ENCODE measurements around the gene ZCCHC8.

Gene ZCCHC8

DNA sequence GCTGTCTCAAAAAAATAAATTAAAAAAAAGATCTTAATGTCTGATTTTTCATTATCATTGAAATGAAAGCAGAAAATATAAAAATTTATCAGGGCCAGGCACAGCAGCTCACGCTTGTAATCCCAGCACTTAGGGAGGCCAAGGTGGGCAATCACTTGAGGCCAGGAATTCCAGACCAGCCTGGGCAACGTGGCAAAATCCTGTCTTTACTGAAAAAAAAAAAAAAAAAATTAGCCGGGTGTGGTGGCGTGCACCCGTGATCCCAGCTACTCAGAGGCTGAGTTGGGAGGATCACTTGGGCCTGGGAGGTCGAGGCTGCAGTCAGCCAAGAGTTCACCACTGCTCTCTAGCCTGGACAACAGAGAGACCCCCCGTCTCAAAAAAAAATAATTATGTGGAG lies 40.7 kb downstream of the ZCCHC8 start:
- Histone ChIP-seq H3K9ac (ENCODE audit: low read length) (no peak overlapping the region), H4K8ac (ENCODE audit: low read length) (no peak overlapping the region), H3K27ac (ENCODE audit: low read length, poor library complexity, severe bottlenecking) (no peak overlapping the region), H3K9me3 (ENCODE audit: control insufficient read depth, low read length) (no peaks in the 10 kb centered on the region), H3K4ac (ENCODE audit: low read depth in 1 of 2, low read length in 2 of 2) (no peak overlapping the region), H3K4me3 (ENCODE audit: insufficient read depth in 1 of 2, low read depth in 1 of 2, low read length in 2 of 2) (no peak overlapping the region), H3K23ac (ENCODE audit: low read length in 2 of 2) (no peak overlapping the region), H3K18ac (ENCODE audit: low read depth in 1 of 2, low read length in 2 of 2) (no peak overlapping the region), H3K27me3 (ENCODE audit: control insufficient read depth in 1 of 2, insufficient read depth in 1 of 2, low read length in 2 of 2) (no peaks in the 10 kb centered on the region), H2BK120ac (ENCODE audit: low read depth, low read length) (no peak overlapping the region), H4K91ac (ENCODE audit: low read length) (no peak overlapping the region), H3K14ac (ENCODE audit: low read length in 2 of 2) (no peak overlapping the region), H3K79me1 (replicated peaks; ENCODE audit: low read length, poor library complexity, severe bottlenecking) (no peaks in the 10 kb centered on the region), H2AK5ac (ENCODE audit: low read length, severe bottlenecking) (no peak overlapping the region), H2BK12ac (ENCODE audit: low read length in 2 of 2) (no peak overlapping the region), H3K36me3 (ENCODE audit: control insufficient read depth in 1 of 2, insufficient read depth in 2 of 2, low read depth in 1 of 2, low read length in 2 of 2) (no peaks in the 10 kb centered on the region), H2BK15ac (ENCODE audit: low read depth, poor library complexity, severe bottlenecking) (no peak overlapping the region), H3K4me1 (ENCODE audit: control insufficient read depth, insufficient read depth, low read depth, low read length) (peaks cover 9% of the 10 kb centered on the region), H3K4me2 (ENCODE audit: low read length, poor library complexity, severe bottlenecking) (no peak overlapping the region), H2BK5ac (ENCODE audit: low read depth, low read length, poor library complexity, severe bottlenecking) (no peak overlapping the region), H2AFZ (ENCODE audit: low read depth, low read length) (no peak overlapping the region)
- no peak for DNase-seq
- 92% methylated on average over 5 of the region's 7 CpGs for WGBS

- Histone ChIP-seq H4K91ac (ENCODE audit: low read length) (no peak overlapping the region), H3K4me2 (ENCODE audit: low read length, poor library complexity, severe bottlenecking) (no peak overlapping the region), H3K14ac (ENCODE audit: low read length in 2 of 2) (no peak overlapping the region), H3K23ac (ENCODE audit: low read length in 2 of 2) (no peak overlapping the region), H2AFZ (ENCODE audit: low read depth, low read length) (no peak overlapping the region), H3K18ac (ENCODE audit: low read depth in 1 of 2, low read length in 2 of 2) (no peak overlapping the region), H2BK120ac (ENCODE audit: low read depth, low read length) (no peak overlapping the region), H2BK15ac (ENCODE audit: low read depth, poor library complexity, severe bottlenecking) (no peak overlapping the region), H3K27ac (ENCODE audit: low read length, poor library complexity, severe bottlenecking) (no peak overlapping the region), H3K4me3 (ENCODE audit: insufficient read depth in 1 of 2, low read depth in 1 of 2, low read length in 2 of 2) (no peak overlapping the region), H3K36me3 (ENCODE audit: control insufficient read depth in 1 of 2, insufficient read depth in 2 of 2, low read depth in 1 of 2, low read length in 2 of 2) (no peaks in the 10 kb centered on the region), H2AK5ac (ENCODE audit: low read length, severe bottlenecking) (no peak overlapping the region), H3K27me3 (ENCODE audit: control insufficient read depth in 1 of 2, insufficient read depth in 1 of 2, low read length in 2 of 2) (no peaks in the 10 kb centered on the region), H3K4ac (ENCODE audit: low read depth in 1 of 2, low read length in 2 of 2) (no peak overlapping the region), H3K9me3 (ENCODE audit: control insufficient read depth, low read length) (no peaks in the 10 kb centered on the region), H3K4me1 (ENCODE audit: control insufficient read depth, insufficient read depth, low read depth, low read length) (peaks cover 9% of the 10 kb centered on the region), H3K79me1 (replicated peaks; ENCODE audit: low read length, poor library complexity, severe bottlenecking) (no peaks in the 10 kb centered on the region), H3K9ac (ENCODE audit: low read length) (no peak overlapping the region), H4K8ac (ENCODE audit: low read length) (no peak overlapping the region), H2BK5ac (ENCODE audit: low read depth, low read length, poor library complexity, severe bottlenecking) (no peak overlapping the region), H2BK12ac (ENCODE audit: low read length in 2 of 2) (no peak overlapping the region)
- peak; percentile 29 for DNase-seq
- 100% methylated on average over 2 of the region's 2 CpGs for WGBS
Measured at GRCh38 chr12:122459211-122459610, 41.5 kb downstream of the ZCCHC8 start.

- no peak overlapping the region for H4K8ac ChIP-seq (ENCODE audit: low read length)
- H2BK5ac ChIP-seq (ENCODE audit: low read depth, low read length, poor library complexity, severe bottlenecking): no peak overlapping the region
- WGBS: 94% methylated on average over 15 of the region's 17 CpGs
- H3K23ac ChIP-seq (ENCODE audit: low read length in 2 of 2): no peak overlapping the region
- no peak overlapping the region for H4K91ac ChIP-seq (ENCODE audit: low read length)
- H3K9ac ChIP-seq (ENCODE audit: low read length): no peak overlapping the region
- H2BK120ac ChIP-seq (ENCODE audit: low read depth, low read length): no peak overlapping the region
- no peak overlapping the region for H2BK15ac ChIP-seq (ENCODE audit: low read depth, poor library complexity, severe bottlenecking)
- no peak overlapping the region for H3K4me2 ChIP-seq (ENCODE audit: low read length, poor library complexity, severe bottlenecking)
- H3K79me1 ChIP-seq (replicated peaks; ENCODE audit: low read length, poor library complexity, severe bottlenecking): no peaks in the 10 kb centered on the region
- H3K4ac ChIP-seq (ENCODE audit: low read depth in 1 of 2, low read length in 2 of 2): no peak overlapping the region
- no peaks in the 10 kb centered on the region for H3K36me3 ChIP-seq (ENCODE audit: control insufficient read depth in 1 of 2, insufficient read depth in 2 of 2, low read depth in 1 of 2, low read length in 2 of 2)
- peaks cover 9% of the 10 kb centered on the region for H3K4me1 ChIP-seq (ENCODE audit: control insufficient read depth, insufficient read depth, low read depth, low read length)
- H3K14ac ChIP-seq (ENCODE audit: low read length in 2 of 2): no peak overlapping the region
- no peaks in the 10 kb centered on the region for H3K27me3 ChIP-seq (ENCODE audit: control insufficient read depth in 1 of 2, insufficient read depth in 1 of 2, low read length in 2 of 2)
- H2AFZ ChIP-seq (ENCODE audit: low read depth, low read length): no peak overlapping the region
- H3K27ac ChIP-seq (ENCODE audit: low read length, poor library complexity, severe bottlenecking): no peak overlapping the region
- no peak overlapping the region for H2BK12ac ChIP-seq (ENCODE audit: low read length in 2 of 2)
- H3K9me3 ChIP-seq (ENCODE audit: control insufficient read depth, low read length): no peaks in the 10 kb centered on the region
- no peak overlapping the region for H3K18ac ChIP-seq (ENCODE audit: low read depth in 1 of 2, low read length in 2 of 2)
- H2AK5ac ChIP-seq (ENCODE audit: low read length, severe bottlenecking): no peak overlapping the region
- H3K4me3 ChIP-seq (ENCODE audit: insufficient read depth in 1 of 2, low read depth in 1 of 2, low read length in 2 of 2): no peak overlapping the region
- DNase-seq: no peak
Measured at GRCh38 chr12:122458105-122459035, 42.4 kb downstream of the ZCCHC8 start.

GRCh38 chr12:122457627-122458026 lies 43.1 kb downstream of the ZCCHC8 start:
- H3K4me1 ChIP-seq (ENCODE audit: control insufficient read depth, insufficient read depth, low read depth, low read length): peaks cover 9% of the 10 kb centered on the region
- H3K23ac ChIP-seq (ENCODE audit: low read length in 2 of 2): no peak overlapping the region
- H2BK5ac ChIP-seq (ENCODE audit: low read depth, low read length, poor library complexity, severe bottlenecking): no peak overlapping the region
- no peak overlapping the region for H2BK12ac ChIP-seq (ENCODE audit: low read length in 2 of 2)
- no peaks in the 10 kb centered on the region for H3K36me3 ChIP-seq (ENCODE audit: control insufficient read depth in 1 of 2, insufficient read depth in 2 of 2, low read depth in 1 of 2, low read length in 2 of 2)
- H3K4me2 ChIP-seq (ENCODE audit: low read length, poor library complexity, severe bottlenecking): no peak overlapping the region
- H2BK120ac ChIP-seq (ENCODE audit: low read depth, low read length): no peak overlapping the region
- WGBS: 71% methylated on average over 2 of the region's 2 CpGs
- H3K4me3 ChIP-seq (ENCODE audit: insufficient read depth in 1 of 2, low read depth in 1 of 2, low read length in 2 of 2): no peak overlapping the region
- no peak overlapping the region for H3K4ac ChIP-seq (ENCODE audit: low read depth in 1 of 2, low read length in 2 of 2)
- no peak overlapping the region for H3K9ac ChIP-seq (ENCODE audit: low read length)
- H2AK5ac ChIP-seq (ENCODE audit: low read length, severe bottlenecking): no peak overlapping the region
- H2BK15ac ChIP-seq (ENCODE audit: low read depth, poor library complexity, severe bottlenecking): no peak overlapping the region
- H3K9me3 ChIP-seq (ENCODE audit: control insufficient read depth, low read length): no peaks in the 10 kb centered on the region
- H3K14ac ChIP-seq (ENCODE audit: low read length in 2 of 2): no peak overlapping the region
- H3K79me1 ChIP-seq (replicated peaks; ENCODE audit: low read length, poor library complexity, severe bottlenecking): no peaks in the 10 kb centered on the region
- no peaks in the 10 kb centered on the region for H3K27me3 ChIP-seq (ENCODE audit: control insufficient read depth in 1 of 2, insufficient read depth in 1 of 2, low read length in 2 of 2)
- DNase-seq: no peak
- no peak overlapping the region for H4K8ac ChIP-seq (ENCODE audit: low read length)
- no peak overlapping the region for H3K27ac ChIP-seq (ENCODE audit: low read length, poor library complexity, severe bottlenecking)
- H2AFZ ChIP-seq (ENCODE audit: low read depth, low read length): no peak overlapping the region
- H3K18ac ChIP-seq (ENCODE audit: low read depth in 1 of 2, low read length in 2 of 2): no peak overlapping the region
- H4K91ac ChIP-seq (ENCODE audit: low read length): no peak overlapping the region
